Measurements from ENCODE around the gene RGMB.

The RGMB gene

GRCh38 chr5:98785244-98785643 is 11.8 kb downstream of the RGMB start:
- DNase-seq (ENCODE audit: low read depth): no peak

DNA sequence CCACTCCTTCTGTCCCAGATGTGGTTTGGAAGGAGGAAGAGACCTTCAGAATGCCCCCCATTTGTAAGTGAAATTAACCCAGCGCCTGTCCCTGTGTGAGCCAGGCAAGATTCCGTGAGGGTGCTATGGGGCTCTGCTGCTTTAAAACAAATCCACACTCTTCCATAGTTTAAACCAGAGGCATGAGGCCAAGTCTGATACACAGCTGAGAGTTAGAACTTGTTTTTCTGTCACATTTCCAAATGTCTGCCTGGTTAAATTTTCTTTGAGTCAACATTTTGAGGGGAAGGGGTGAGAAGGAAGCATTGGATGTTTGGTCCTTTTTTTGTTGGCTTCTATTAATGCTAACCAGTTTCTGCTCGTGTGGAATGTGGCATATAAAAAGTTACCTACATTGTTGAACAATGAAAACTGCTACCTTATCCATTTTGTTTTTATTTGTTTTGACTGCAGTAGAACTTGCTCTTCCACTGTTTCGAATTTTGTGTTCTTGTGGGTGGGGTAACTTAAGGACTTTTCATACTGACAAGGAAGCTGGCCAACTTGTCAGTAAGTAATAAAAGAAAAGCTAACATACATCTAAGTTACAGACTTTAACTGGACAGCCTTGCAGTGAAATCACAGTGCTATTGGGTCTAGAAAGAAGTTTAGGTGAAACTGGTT is 12.9 kb downstream of the RGMB start:
- DNase-seq (ENCODE audit: low read depth): no peak

GRCh38 chr5:98787131-98787719 is 13.8 kb downstream of the RGMB start:
- no peak for DNase-seq (ENCODE audit: low read depth)

DNA sequence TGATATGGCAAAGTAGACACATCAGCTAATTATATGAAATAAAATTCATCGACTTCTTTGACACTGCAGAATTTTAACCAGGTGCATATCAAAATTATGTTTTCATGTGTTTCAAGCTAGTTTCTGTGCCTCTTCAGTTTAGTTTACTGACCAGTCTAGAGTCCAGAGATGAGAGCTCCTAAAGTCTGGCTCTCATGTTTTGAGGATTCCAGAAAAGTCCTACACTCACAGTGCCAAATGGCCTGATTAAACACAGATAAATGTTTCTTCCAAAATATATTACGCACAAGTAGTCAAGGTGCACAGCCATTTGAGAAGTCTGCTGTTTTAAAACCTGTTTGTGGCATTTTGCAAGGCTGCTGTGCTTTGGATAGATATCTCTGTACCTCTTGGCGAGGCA is 15.6 kb downstream of the RGMB start:
- no peak for DNase-seq (ENCODE audit: low read depth)

DNA sequence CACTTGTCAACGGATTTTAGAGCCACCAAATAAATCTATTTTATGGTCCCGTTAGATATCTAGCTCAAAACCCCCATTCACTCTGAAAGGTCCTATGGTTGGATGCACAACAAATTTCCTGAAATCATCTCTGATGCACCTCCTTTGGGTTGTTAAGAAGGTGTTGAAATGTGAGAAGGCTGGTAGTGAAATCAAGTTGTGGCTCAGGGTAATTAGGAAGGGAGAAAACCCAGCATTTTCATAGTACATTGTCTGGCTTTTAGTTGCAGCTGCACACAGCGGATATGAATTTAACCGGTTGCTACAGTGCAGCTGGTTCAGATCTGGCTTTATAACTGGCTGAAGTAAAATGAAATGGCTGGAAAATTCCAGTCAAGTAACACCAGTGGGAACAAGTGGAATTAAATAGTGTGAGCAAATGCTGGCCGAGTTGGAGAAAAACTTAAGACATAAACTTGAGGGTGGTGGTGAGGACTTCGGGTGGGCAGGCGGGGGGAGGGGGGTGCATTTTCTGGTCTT is 17.6 kb downstream of the RGMB start:
- no peak for DNase-seq (ENCODE audit: low read depth)

- DNase-seq (ENCODE audit: low read depth): no peak
Measured at GRCh38 chr5:98791898-98792580, 18.6 kb downstream of the RGMB start.

DNA sequence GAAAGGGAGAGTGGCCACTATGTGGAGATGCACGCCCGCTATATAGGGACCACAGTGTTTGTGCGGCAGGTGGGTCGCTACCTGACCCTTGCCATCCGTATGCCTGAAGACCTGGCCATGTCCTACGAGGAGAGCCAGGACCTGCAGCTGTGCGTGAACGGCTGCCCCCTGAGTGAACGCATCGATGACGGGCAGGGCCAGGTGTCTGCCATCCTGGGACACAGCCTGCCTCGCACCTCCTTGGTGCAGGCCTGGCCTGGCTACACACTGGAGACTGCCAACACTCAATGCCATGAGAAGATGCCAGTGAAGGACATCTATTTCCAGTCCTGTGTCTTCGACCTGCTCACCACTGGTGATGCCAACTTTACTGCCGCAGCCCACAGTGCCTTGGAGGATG is 19.8 kb downstream of the RGMB start:
- DNase-seq (ENCODE audit: low read depth): no peak

DNA sequence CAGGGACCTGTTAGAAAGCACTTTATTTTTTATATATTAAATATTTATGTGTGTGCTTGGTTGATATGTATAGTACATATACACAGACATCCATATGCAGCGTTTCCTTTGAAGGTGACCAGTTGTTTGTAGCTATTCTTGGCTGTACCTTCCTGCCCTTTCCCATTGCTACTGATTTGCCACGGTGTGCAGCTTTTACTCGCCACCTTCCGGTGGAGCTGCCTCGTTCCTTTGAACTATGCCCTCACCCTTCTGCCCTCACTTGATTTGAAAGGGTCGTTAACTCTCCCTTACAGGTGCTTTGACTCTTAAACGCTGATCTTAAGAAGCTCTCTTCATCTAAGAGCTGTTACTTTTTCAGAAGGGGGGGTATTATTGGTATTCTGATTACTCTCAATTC is 20.5 kb downstream of the RGMB start:
- DNase-seq (ENCODE audit: low read depth): no peak

- no peak for DNase-seq (ENCODE audit: low read depth)
Measured at GRCh38 chr5:98794414-98795080, 21.1 kb downstream of the RGMB start.

DNA sequence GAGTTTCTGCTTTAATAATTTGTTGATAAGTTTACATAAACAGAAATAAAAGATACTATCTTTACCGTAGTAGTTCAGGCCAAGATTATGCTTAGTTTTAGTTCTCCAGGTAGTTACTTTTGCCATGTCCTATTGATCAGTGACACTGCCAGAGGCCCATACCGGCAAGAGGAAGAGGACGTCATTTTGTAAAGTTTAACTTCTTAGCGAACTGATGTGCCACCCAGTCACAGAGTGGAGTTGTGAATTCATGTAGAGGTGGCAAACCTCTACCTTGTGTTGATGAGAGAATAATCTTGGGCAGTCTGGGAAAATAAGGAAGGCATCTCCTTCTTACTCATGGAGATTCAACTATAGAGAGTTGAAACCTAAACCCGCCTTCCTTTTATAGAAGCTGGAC is 21.8 kb downstream of the RGMB start:
- DNase-seq (ENCODE audit: low read depth): no peak

- no peak for DNase-seq (ENCODE audit: low read depth)
Measured at GRCh38 chr5:98796197-98796972, 22.9 kb downstream of the RGMB start.

DNA sequence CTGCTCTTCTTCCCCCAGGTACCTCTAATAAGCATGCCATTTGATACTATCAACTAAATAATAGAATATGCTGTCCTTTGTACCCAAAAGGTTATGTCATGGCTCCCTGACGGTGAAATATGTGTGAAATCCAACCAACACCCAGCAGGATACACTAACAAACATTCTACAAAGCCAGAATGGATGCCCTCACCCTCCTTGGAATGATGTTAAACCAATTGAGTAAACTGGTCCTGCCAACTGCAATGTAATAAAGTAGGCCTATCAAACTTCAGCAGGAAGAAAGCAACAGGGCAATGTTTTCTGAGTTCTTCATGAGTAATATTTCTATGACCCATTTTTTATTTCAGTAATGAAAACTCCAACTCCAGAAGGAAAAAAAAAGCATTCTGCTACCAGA is 24.9 kb downstream of the RGMB start:
- DNase-seq (ENCODE audit: low read depth): no peak

- no peak for DNase-seq (ENCODE audit: low read depth)
Measured at GRCh38 chr5:98798847-98799246, 25.4 kb downstream of the RGMB start.

DNA sequence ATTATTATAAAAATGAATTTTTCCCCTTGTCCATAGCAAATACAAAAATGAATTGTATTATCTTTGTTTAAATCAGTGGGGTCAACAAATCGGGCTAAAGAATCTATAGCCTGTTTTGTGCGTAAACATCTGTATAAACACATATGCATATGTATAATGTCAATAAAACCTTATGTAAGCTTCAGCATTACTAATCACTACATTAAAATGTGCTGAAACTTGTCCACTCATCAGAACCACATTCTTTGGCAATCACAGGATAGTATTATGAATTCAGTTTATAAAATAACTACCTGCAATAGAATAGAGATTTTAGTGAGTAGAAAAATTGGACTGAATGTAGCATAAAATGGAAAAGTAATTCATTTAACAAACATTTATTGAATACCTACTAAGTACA is 30.6 kb downstream of the RGMB start:
- no peak for DNase-seq (ENCODE audit: low read depth)

GRCh38 chr5:98805070-98805469 is 31.6 kb downstream of the RGMB start:
- DNase-seq (ENCODE audit: low read depth): no peak

DNA sequence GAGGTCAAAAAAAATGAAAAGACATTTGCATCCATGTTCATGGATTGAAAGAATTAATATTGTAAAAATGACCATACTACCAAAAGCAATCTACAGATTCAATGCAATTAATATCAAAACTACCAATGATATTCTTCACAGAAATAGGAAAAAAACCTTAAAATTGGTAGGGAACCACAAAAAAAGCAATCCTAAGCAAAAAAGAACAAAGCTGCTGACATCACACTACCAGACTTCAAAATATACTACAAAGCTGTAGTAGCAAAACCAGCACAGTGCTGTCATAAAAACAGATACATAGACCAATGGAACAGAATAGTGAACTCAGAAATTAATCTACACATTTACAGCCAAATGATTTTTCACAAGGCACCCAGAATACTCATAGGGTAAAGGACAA is 34.3 kb downstream of the RGMB start:
- DNase-seq (ENCODE audit: low read depth): no peak

GRCh38 chr5:98810206-98810605 is 36.7 kb downstream of the RGMB start:
- DNase-seq (ENCODE audit: low read depth): no peak

GRCh38 chr5:98813755-98814154 is 40.3 kb downstream of the RGMB start:
- no peak for DNase-seq (ENCODE audit: low read depth)

GRCh38 chr5:98816582-98817222 is 43.2 kb downstream of the RGMB start:
- no peak for DNase-seq (ENCODE audit: low read depth)

DNA sequence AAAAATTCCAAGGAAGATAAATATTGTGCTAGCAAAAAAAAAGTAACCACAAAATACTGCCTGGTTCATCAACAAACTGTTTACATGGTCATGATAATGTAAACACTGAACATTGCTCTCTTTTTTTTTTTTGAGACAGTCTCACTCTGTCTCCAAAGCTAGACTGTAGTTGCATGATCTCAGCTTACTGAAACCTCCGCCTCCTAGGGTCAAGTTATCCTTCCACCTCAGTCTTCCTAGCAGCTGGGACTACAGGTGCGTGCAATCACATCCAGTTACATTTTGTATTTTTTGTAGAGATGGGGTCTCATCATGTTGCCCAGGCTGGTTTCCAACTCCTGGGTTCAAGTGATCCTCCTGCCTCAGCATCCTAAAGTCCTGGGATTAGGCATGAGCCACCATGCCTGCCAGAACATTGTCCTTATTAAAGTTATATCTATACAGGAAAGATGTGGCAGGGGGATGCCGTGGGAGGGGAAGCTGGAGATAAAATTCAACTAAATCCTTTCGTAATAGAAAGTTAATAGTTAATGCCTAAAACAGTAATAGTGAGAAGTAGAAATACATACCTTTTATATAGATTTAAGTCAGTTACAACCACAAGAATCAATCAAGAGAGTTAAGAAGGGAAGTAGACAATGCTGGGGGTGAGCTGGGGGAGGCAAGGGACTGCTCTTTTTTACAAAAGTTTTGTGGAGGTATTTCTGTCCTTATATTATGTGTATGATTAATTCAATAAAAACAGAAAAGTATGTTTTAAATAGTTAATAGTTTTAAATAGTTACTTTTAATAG is 52.3 kb downstream of the RGMB start:
- no peak for DNase-seq (ENCODE audit: low read depth)

- DNase-seq (ENCODE audit: low read depth): no peak
Measured at GRCh38 chr5:98827161-98827560, 53.7 kb downstream of the RGMB start.
